PFSK-1 (cell line): ENCODE measurements around the gene GALNT9.

Experiments used
- FOXP2 ChIP-seq: optimal IDR thresholded peaks from 2 replicates; pipeline ENCODE3; 2011; ENCODE audit warnings: borderline replicate concordance, control low read depth, inconsistent platforms; ENCODE audit not compliant: insufficient read depth; ENCODE audit errors: extremely low read length, extremely low read depth
- POLR2AphosphoS5 ChIP-seq: IDR thresholded peaks from 2 replicates; pipeline ENCODE4 v1.6.1; 2012; ENCODE audit warnings: low read depth, mild to moderate bottlenecking, control low read depth, low read length, moderate library complexity
- REST ChIP-seq, 2 experiments: IDR thresholded peaks; 2 replicates each; pipeline versions ENCODE4 v1.6.1 to v1.8.0; 2011 to 2012; ENCODE audit warnings: low read depth in 2 of 2, low read length in 2 of 2, control low read depth in 1 of 2, inconsistent platforms in 1 of 2, mild to moderate bottlenecking in 1 of 2, moderate library complexity in 1 of 2; ENCODE audit not compliant: insufficient read depth in 1 of 2
- SIN3A ChIP-seq: IDR thresholded peaks from 2 replicates; pipeline ENCODE4 v1.6.1; 2012; ENCODE audit warnings: mild to moderate bottlenecking, low read length, moderate library complexity, borderline replicate concordance; ENCODE audit not compliant: insufficient read depth
- TAF1 ChIP-seq: IDR thresholded peaks from 2 replicates; pipeline ENCODE4 v1.6.1; 2012; ENCODE audit warnings: low read length, control low read depth, borderline replicate concordance; ENCODE audit not compliant: insufficient read depth

The GALNT9 gene

GRCh38 chr12:132354982-132355680 is 25.7 kb upstream of the GALNT9 start:
- TF ChIP-seq POLR2AphosphoS5 = no peak
- no peak for TF ChIP-seq FOXP2
- TF ChIP-seq TAF1 = no peak
- TF ChIP-seq SIN3A = no peak
- TF ChIP-seq REST (IDR thresholded peaks at IDR 0.05; ENCODE audit: insufficient read depth in 1 of 2, low read depth in 2 of 2, low read length in 2 of 2) = no peak

- TF ChIP-seq POLR2AphosphoS5 (no peak), TAF1 (no peak), REST (IDR thresholded peaks at IDR 0.05; ENCODE audit: insufficient read depth in 1 of 2, low read depth in 2 of 2, low read length in 2 of 2) (no peak), FOXP2 (no peak), SIN3A (no peak)
These were observed 25.0 kb upstream of the GALNT9 start for GRCh38 chr12:132354211-132354981.

GRCh38 chr12:132353811-132354210 is 24.4 kb upstream of the GALNT9 start:
- TF ChIP-seq FOXP2 (no peak), POLR2AphosphoS5 (no peak), TAF1 (no peak), SIN3A (no peak), REST (IDR thresholded peaks at IDR 0.05; ENCODE audit: insufficient read depth in 1 of 2, low read depth in 2 of 2, low read length in 2 of 2) (no peak)

- TF ChIP-seq TAF1 (no peak), SIN3A (no peak), REST (IDR thresholded peaks at IDR 0.05; ENCODE audit: insufficient read depth in 1 of 2, low read depth in 2 of 2, low read length in 2 of 2) (no peak), FOXP2 (no peak), POLR2AphosphoS5 (no peak)
These were observed 23.8 kb upstream of the GALNT9 start for GRCh38 chr12:132352896-132353800.
